PC-3 (cell line): ENCODE results near the gene XYLT2. TPM values are rescaled to one million over a fixed set of nuclear protein-coding genes. Genes with fewer than 3 reads are reported as not detected.

Experiments
- ATAC-seq: fragments of 200-7000 bp; cut with Tn5 transposase; 2 replicates; pipeline ENCODE4 v1.9.1; 2020; ENCODE audit warnings: mild to moderate bottlenecking, moderate library complexity
- Bru-seq: library from RNA; stranded (reverse); fragments of 400-500 nt; gene quantifications from one replicate; lab custom pipeline; 2021; lab: Mats Ljungman, UMichigan
- BruChase-seq, 2 experiments: library from RNA; stranded (reverse); fragments of 400-500 nt; gene quantifications; one replicate each; lab custom pipeline; 2021; lab: Mats Ljungman, UMichigan
- BruUV-seq: library from RNA; stranded (reverse); fragments of 400-500 nt; replicated peaks from 2 replicates; lab custom pipeline; 2021; lab: Mats Ljungman, UMichigan
- CTCF ChIA-PET: fragments of 300-600 bp; sonication (Branson Sonifier 250); formaldehyde crosslinking; loops from one replicate; lab custom pipeline; 2022; ENCODE audit warnings: antibody characterized with exemption; lab: Charles Lee
- POLR2A ChIA-PET: fragments of 300-600 bp; sonication (Branson Sonifier 250); formaldehyde crosslinking; loops from one replicate; lab custom pipeline; 2022; ENCODE audit warnings: antibody characterized with exemption; ENCODE audit not compliant: unreplicated experiment; lab: Charles Lee
- DNase-seq: peaks from one replicate; pipeline ENCODE4 v3.0.0-alpha.2; 2015
- H2AFZ ChIP-seq: fragments of 300-600 bp; sonication (generic); 2 replicates; pipeline ENCODE4 v1.6.0; 2016; ENCODE audit warnings: antibody characterized with exemption, low read length
- H3F3A ChIP-seq: fragments of 300-600 bp; sonication (generic); one replicate; pipeline ENCODE4 v1.6.0; 2017; ENCODE audit warnings: antibody characterized with exemption, low read length, control low read depth, mild to moderate bottlenecking; ENCODE audit not compliant: unreplicated experiment
- H3K27ac ChIP-seq: fragments of 300-600 bp; sonication (generic); 2 replicates; pipeline ENCODE4 v1.5.1; 2016; ENCODE audit warnings: mild to moderate bottlenecking, low read length
- H3K27me3 ChIP-seq: fragments of 300-600 bp; sonication (generic); 2 replicates; pipeline ENCODE4 v1.6.1; 2016; ENCODE audit warnings: low read length, mixed read lengths
- H3K36me3 ChIP-seq: fragments of 300-600 bp; sonication (generic); 2 replicates; pipeline ENCODE4 v1.6.1; 2016; ENCODE audit warnings: low read depth, mixed run types, low read length, mixed read lengths
- H3K4me1 ChIP-seq: fragments of 300-600 bp; sonication (generic); 2 replicates; pipeline ENCODE4 v1.5.1; 2016; ENCODE audit warnings: low read length; ENCODE audit not compliant: insufficient read depth
- H3K4me2 ChIP-seq: fragments of 300-600 bp; sonication (generic); 2 replicates; pipeline ENCODE4 v1.6.0; 2016; ENCODE audit warnings: low read length
- H3K4me3 ChIP-seq: fragments of 300-600 bp; sonication (generic); 2 replicates; pipeline ENCODE4 v1.5.1; 2016; ENCODE audit warnings: mild to moderate bottlenecking, low read length, mixed read lengths
- H3K79me2 ChIP-seq: fragments of 300-600 bp; sonication (generic); 2 replicates; pipeline ENCODE4 v1.6.1; 2017; ENCODE audit warnings: low read length, mixed read lengths
- H3K9ac ChIP-seq: fragments of 300-600 bp; sonication (generic); 2 replicates; pipeline ENCODE4 v1.6.0; 2016; ENCODE audit warnings: mild to moderate bottlenecking, low read length
- H3K9me2 ChIP-seq: fragments of 300-600 bp; sonication (generic); replicated peaks from 2 replicates; pipeline ENCODE4 v1.6.1; 2016; ENCODE audit warnings: mixed run types, low read length, mixed read lengths
- H3K9me3 ChIP-seq: fragments of 300-600 bp; sonication (generic); 2 replicates; pipeline ENCODE4 v1.6.1; 2016; ENCODE audit warnings: low read length, mixed read lengths
- H4K20me1 ChIP-seq: fragments of 300-600 bp; sonication (generic); 2 replicates; pipeline ENCODE4 v1.6.1; 2016; ENCODE audit warnings: low read length, mixed read lengths
- EZH2 ChIP-seq: fragments of 300-600 bp; sonication (generic); IDR thresholded peaks from one replicate; pipeline ENCODE4 v1.6.1; 2017; ENCODE audit warnings: antibody characterized with exemption, mild to moderate bottlenecking, low read length; ENCODE audit not compliant: unreplicated experiment
- EZH2phosphoT487 ChIP-seq: fragments of 300-600 bp; sonication (generic); IDR thresholded peaks from 2 replicates; pipeline ENCODE4 v1.6.1; 2018; ENCODE audit warnings: mild to moderate bottlenecking, antibody characterized with exemption, low read length, borderline replicate concordance
- intact Hi-C: fragments of 100-400 bp; cut with micrococcal nuclease; formaldehyde crosslinking; loops from 2 replicates; pipeline ENCODE4 v1.9.0; 2023
- long read RNA-seq: library from polyadenylated mRNA; unstranded; transcript quantifications from one replicate; pipeline ENCODE4 v2.0.0, GENCODE V29; 2021; ENCODE audit not compliant: unreplicated experiment
- total RNA-seq: library from RNA; depleted of rRNA; stranded (reverse); fragments of >200 nt; gene quantifications from 2 replicates; pipeline ENCODE4 v1.2.3, GENCODE V29; 2014; rRNA removed
- TF ChIP-seq, protein P1 (sequence below): fragments of 300-600 bp; sonication (generic); conservative IDR thresholded peaks from 2 replicates; pipeline ENCODE4 v1.5.1; 2017; ENCODE audit warnings: antibody characterized with exemption, low read depth, mild to moderate bottlenecking, low read length

The XYLT2 gene
- total RNA-seq (53.5 and 54.3 TPM in 2 replicates), Bru-seq, nascent RNA (percentile 79 among the genes with signal in this experiment), BruChase-seq, experiment 1, labeled RNA remaining after a 6-hour chase (percentile 78 among the genes with signal in this experiment), BruChase-seq, experiment 2, labeled RNA remaining after a 2-hour chase (percentile 83 among the genes with signal in this experiment)
- long read RNA-seq, transcript XYLT2-201 (11 exons, 3,507 nt) = major isoform, 21 of 61 reads
- long read RNA-seq, transcript XYLT2-206 (1 exons, 2,174 nt) = minor isoform, 8 of 61 reads
- long read RNA-seq, partial matches to known transcripts = 17 of 61 reads
- long read RNA-seq, other reads (novel, unspliced or antisense) = 14 of 61 reads

DNA sequence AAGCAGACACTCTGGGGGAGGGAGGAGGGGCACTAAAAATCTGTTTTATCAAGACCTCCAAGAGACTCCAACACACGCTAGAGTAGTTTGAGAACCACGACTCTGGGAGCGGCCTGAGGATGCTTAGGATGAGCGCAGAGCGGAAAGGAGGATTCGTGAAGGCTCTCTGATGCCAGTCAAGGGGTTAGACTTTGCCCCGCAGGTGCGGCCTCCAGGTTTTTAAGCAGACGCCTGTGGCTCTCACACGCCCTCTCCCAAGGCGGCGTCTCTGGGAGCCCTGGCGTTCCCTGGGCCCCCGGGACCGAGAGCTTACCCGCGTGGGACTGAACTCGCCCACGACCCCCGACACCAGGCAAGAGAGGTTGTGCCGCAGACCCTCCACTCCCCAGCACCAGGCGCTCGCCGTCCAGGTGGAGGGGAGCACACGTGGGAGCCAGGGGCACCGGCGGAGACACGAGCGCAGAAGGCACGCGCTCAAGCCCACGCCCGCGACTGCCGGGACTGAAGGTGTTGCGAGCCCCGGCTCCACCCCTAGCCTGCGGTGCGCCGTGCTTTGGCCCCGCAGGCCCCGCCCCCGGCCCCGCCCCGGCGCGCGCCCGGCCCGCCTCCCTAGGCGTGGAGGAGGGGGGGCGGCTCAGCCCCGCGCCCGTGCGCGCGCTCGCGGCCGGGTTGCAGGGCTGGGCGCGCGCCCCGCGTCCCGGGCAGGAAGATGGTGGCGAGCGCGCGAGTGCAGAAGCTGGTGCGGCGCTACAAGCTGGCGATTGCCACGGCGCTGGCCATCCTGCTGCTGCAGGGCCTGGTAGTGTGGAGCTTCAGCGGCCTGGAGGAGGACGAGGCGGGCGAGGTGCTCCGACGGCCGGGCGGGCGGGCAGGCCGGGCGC lies at the start of gene XYLT2:
TSS of gene XYLT2 (plus strand) at position 695 of the 881 bp plus-strand sequence. CDS start at position 710, 15 bp downstream.
- Histone ChIP-seq H3K36me3 (no peaks in the 10 kb centered on the region), H3K4me2 (peak within 1 kb of the TSS; percentile 99), H3K4me1 (peaks cover 26% of the 10 kb centered on the region), H2AFZ (peak within 1 kb of the TSS; percentile 93), H4K20me1 (no peaks in the 10 kb centered on the region; the same call in 1 of the 2 replicates), H3K9me3 (no peaks in the 10 kb centered on the region), H3K27me3 (no peaks in the 10 kb centered on the region), H3K9me2 (no peaks in the 10 kb centered on the region), H3K79me2 (peaks cover 30% of the 10 kb centered on the region), H3F3A (no peaks in the 10 kb centered on the region), H3K4me3 (peak within 1 kb of the TSS; percentile 95), H3K9ac (peak within 1 kb of the TSS; percentile 78), H3K27ac (no peak within 1 kb of the TSS)
- DNase-seq (peak; percentile 93), ATAC-seq (peak; percentile 83)
- TSS peak; percentile 82 for BruUV-seq
- intact Hi-C loops = no loop called here
- ChIA-PET CTCF (interaction anchor here (0.6 kb wide), 1 partner anchor 60 kb away, joined by 3 read pairs; no protein-coding TSS in a partner anchor), POLR2A (interaction anchor here (0.6 kb wide), 1 partner anchor 23 kb away, joined by 3 read pairs; no protein-coding TSS in a partner anchor)
- TF ChIP-seq, protein P1, sequence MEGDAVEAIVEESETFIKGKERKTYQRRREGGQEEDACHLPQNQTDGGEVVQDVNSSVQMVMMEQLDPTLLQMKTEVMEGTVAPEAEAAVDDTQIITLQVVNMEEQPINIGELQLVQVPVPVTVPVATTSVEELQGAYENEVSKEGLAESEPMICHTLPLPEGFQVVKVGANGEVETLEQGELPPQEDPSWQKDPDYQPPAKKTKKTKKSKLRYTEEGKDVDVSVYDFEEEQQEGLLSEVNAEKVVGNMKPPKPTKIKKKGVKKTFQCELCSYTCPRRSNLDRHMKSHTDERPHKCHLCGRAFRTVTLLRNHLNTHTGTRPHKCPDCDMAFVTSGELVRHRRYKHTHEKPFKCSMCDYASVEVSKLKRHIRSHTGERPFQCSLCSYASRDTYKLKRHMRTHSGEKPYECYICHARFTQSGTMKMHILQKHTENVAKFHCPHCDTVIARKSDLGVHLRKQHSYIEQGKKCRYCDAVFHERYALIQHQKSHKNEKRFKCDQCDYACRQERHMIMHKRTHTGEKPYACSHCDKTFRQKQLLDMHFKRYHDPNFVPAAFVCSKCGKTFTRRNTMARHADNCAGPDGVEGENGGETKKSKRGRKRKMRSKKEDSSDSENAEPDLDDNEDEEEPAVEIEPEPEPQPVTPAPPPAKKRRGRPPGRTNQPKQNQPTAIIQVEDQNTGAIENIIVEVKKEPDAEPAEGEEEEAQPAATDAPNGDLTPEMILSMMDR = no peak
- no peak for TF ChIP-seq EZH2phosphoT487
- no peak for TF ChIP-seq EZH2

DNA sequence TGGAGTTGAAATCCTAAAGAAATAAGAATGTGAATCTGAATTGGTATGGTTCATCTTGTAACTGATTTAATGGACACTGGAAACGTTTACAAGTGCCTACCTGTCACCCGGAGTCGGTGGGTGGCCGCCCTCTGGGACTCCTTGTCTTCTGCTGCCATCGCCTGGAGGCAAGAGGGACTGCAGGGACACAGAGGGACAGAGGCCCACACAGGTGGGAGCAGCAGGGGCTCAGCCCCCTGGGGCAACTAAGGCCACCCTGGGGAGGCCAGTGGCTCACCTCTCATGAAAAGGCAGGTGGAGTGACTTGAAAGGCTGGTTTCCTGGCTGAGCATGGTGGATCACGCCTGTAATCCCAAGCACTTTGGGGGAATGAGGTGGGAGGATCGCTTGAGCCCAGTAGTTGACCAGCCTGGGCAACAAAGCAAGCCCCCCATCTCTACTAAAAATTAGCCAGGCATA lies 48.5 kb upstream of the XYLT2 start:
- Histone ChIP-seq H3K27me3 (no peaks in the 10 kb centered on the region), H3K4me2 (no peak overlapping the region), H3K9me2 (no peaks in the 10 kb centered on the region), H3K36me3 (no peaks in the 10 kb centered on the region), H3K79me2 (no peaks in the 10 kb centered on the region), H2AFZ (no peak overlapping the region), H3K27ac (no peak overlapping the region), H4K20me1 (no peaks in the 10 kb centered on the region), H3F3A (no peaks in the 10 kb centered on the region), H3K9ac (no peak overlapping the region), H3K4me1 (no peaks in the 10 kb centered on the region), H3K9me3 (no peaks in the 10 kb centered on the region), H3K4me3 (no peak overlapping the region)
- TF ChIP-seq EZH2 (no peak), EZH2phosphoT487 (no peak)
- TF ChIP-seq, protein P1 = peak; percentile 96
- intact Hi-C loops = loop anchor here (1.0 to 2.0 kb wide), 3 partner anchors 23 to 203 kb away; partner anchors contain the start of genes PDK2 and TMEM92
- ATAC-seq (peak; percentile 99), DNase-seq (peak; percentile 82)
- no TSS peak for BruUV-seq
- ChIA-PET CTCF (interaction anchor here (0.5 to 3.1 kb wide), 3 partner anchors 97 to 1418 kb away, joined by 3 to 53 read pairs (median 7); partner anchors contain the start of gene COL1A1), POLR2A (interaction anchor here (0.7 kb wide), 1 partner anchor 128 kb away, joined by 34 read pairs; no protein-coding TSS in a partner anchor)
